Endothelial cell of umbilical vein (primary cell): ENCODE results near the gene YBX3. TPM values are rescaled to one million over a fixed set of nuclear protein-coding genes. Genes with fewer than 3 reads are reported as not detected.
A peak's percentile ranks its signal among the peaks of the same experiment; 100 is the strongest.

Experiments used
- BruUV-seq: library from RNA; stranded (reverse); fragments of 400-500 nt; replicated peaks from 2 replicates; lab custom pipeline; 2021; lab: Mats Ljungman, UMichigan
- CTCF ChIA-PET: fragments of 300-600, 350-600 bp; sonication (Branson Sonifier 250); formaldehyde crosslinking; loops from one replicate; lab custom pipeline; 2021; ENCODE audit warnings: antibody characterized with exemption, inconsistent platforms; lab: Charles Lee
- POLR2A ChIA-PET: fragments of 300-600, 350-600 bp; sonication (Branson Sonifier 250); formaldehyde crosslinking; loops from one replicate; lab custom pipeline; 2021; ENCODE audit warnings: antibody characterized with exemption, inconsistent platforms; lab: Charles Lee
- DNase-seq: peaks from one replicate; pipeline ENCODE4 v3.0.0-alpha.2; 2011; ENCODE audit warnings: low read depth, low spot score
- FAIRE-seq: peaks from 2 replicates; lab custom pipeline; 2011; peaks lifted over from hg19 to GRCh38; lab: Jason Lieb, UNC
- H2AFZ ChIP-seq: 2 replicates; pipeline ENCODE4 v1.6.0; 2012; ENCODE audit warnings: low read depth, low read length, control low read depth, inconsistent platforms
- H3K27ac ChIP-seq: 2 replicates; pipeline ENCODE4 v1.5.1; 2011; ENCODE audit warnings: low read depth, mild to moderate bottlenecking, control low read depth, low read length, moderate library complexity; ENCODE audit not compliant: insufficient read depth
- H3K27me3 ChIP-seq, 2 experiments: 2 replicates each; pipeline versions ENCODE4 v1.6.0 to v1.6.1; 2011; ENCODE audit warnings: low read length in 2 of 2, mixed read lengths in 1 of 2; ENCODE audit not compliant: control insufficient read depth in 2 of 2, insufficient read depth in 2 of 2
- H3K36me3 ChIP-seq, 2 experiments: 2 replicates in 1 of 2; 3 replicates in 1 of 2; pipeline ENCODE4 v1.5.1; 2011; ENCODE audit warnings: low read length in 2 of 2, mild to moderate bottlenecking in 1 of 2, moderate library complexity in 1 of 2; ENCODE audit not compliant: control insufficient read depth in 2 of 2, insufficient read depth in 2 of 2; ENCODE audit errors: extremely low read depth in 1 of 2
- H3K4me1 ChIP-seq: 3 replicates; pipeline ENCODE4 v1.5.1; 2011; ENCODE audit warnings: mild to moderate bottlenecking, low read length; ENCODE audit not compliant: control insufficient read depth, insufficient read depth; ENCODE audit errors: extremely low read depth
- H3K4me2 ChIP-seq: 2 replicates; pipeline ENCODE4 v1.6.1; 2011; ENCODE audit warnings: low read length, control low read depth, mixed read lengths; ENCODE audit not compliant: insufficient read depth
- H3K4me3 ChIP-seq, 3 experiments: fragments of 200-600 bp in 1 of 3; sonication (generic), shearing (Covaris generic) in 1 of 3; replicated peaks in 1 of 3; 2 replicates each; pipeline ENCODE4 v1.5.1; 2011 to 2016; ENCODE audit warnings: control low read depth in 3 of 3, low read length in 3 of 3, mild to moderate bottlenecking in 2 of 3, inconsistent platforms in 1 of 3, low read depth in 1 of 3, moderate library complexity in 1 of 3; ENCODE audit not compliant: insufficient read depth in 1 of 3
- H3K79me2 ChIP-seq: 2 replicates; pipeline ENCODE4 v1.6.0; 2012; ENCODE audit warnings: low read length, inconsistent platforms; ENCODE audit not compliant: control insufficient read depth, insufficient read depth
- H3K9ac ChIP-seq: replicated peaks from 2 replicates; pipeline ENCODE3; 2011; ENCODE audit warnings: low read length, control low read depth; ENCODE audit not compliant: insufficient read depth; ENCODE audit errors: extremely low read depth
- H3K9me1 ChIP-seq: replicated peaks from 3 replicates; pipeline ENCODE4 v1.6.0; 2011; ENCODE audit warnings: mild to moderate bottlenecking, low read length; ENCODE audit not compliant: control insufficient read depth, insufficient read depth; ENCODE audit errors: extremely low read depth
- H3K9me3 ChIP-seq: replicated peaks from 2 replicates; pipeline ENCODE4 v1.5.1; 2012; ENCODE audit warnings: low read length, inconsistent platforms; ENCODE audit not compliant: control insufficient read depth, insufficient read depth
- H4K20me1 ChIP-seq: replicated peaks from 2 replicates; pipeline ENCODE3; 2011; ENCODE audit warnings: mild to moderate bottlenecking, low read length; ENCODE audit not compliant: control insufficient read depth, insufficient read depth; ENCODE audit errors: extremely low read depth
- CTCF ChIP-seq, 2 donors: IDR thresholded peaks; 1 replicate in 1 of 2; 2 replicates in 1 of 2; pipeline ENCODE4 v1.5.1; 2011; ENCODE audit warnings: low read length in 2 of 2, mild to moderate bottlenecking in 2 of 2, moderate library complexity in 2 of 2, control low read depth in 1 of 2, inconsistent platforms in 1 of 2, low read depth in 1 of 2; ENCODE audit not compliant: insufficient read depth in 1 of 2; ENCODE audit errors: extremely low read depth in 1 of 2
- EZH2 ChIP-seq: IDR thresholded peaks from 2 replicates; pipeline ENCODE4 v1.6.1; 2012; ENCODE audit warnings: borderline replicate concordance, low read depth, mild to moderate bottlenecking, moderate library complexity, low read length, inconsistent platforms; ENCODE audit not compliant: severe bottlenecking
- FOS ChIP-seq: IDR thresholded peaks from 2 replicates; pipeline ENCODE4 v1.6.1; 2011; ENCODE audit warnings: mild to moderate bottlenecking, low read length, moderate library complexity, borderline replicate concordance; ENCODE audit not compliant: insufficient read depth
- GATA2 ChIP-seq: IDR thresholded peaks from 2 replicates; pipeline ENCODE4 v1.7.0; 2011; ENCODE audit warnings: low read depth, mild to moderate bottlenecking, moderate library complexity, mixed read lengths, low read length; ENCODE audit not compliant: insufficient read length, insufficient read depth
- JUN ChIP-seq: IDR thresholded peaks from 2 replicates; pipeline ENCODE4 v1.6.1; 2011; ENCODE audit warnings: borderline replicate concordance, low read depth; ENCODE audit not compliant: insufficient read length, insufficient read depth
- MAX ChIP-seq: IDR thresholded peaks from 2 replicates; pipeline ENCODE4 v1.6.1; 2011; ENCODE audit not compliant: insufficient read depth, insufficient read length
- MYC ChIP-seq: IDR thresholded peaks from one replicate; pipeline ENCODE4 v1.6.1; 2011; ENCODE audit warnings: mild to moderate bottlenecking, low read depth, low read length
- POLR2A ChIP-seq: IDR thresholded peaks from 2 replicates; pipeline ENCODE4 v1.6.1; 2012; ENCODE audit warnings: low read depth, mild to moderate bottlenecking, control low read depth, low read length
- POLR2AphosphoS5 ChIP-seq: IDR thresholded peaks from 2 replicates; pipeline ENCODE4 v1.6.1; 2012; ENCODE audit warnings: low read depth, mild to moderate bottlenecking, control low read depth, low read length, moderate library complexity; ENCODE audit not compliant: insufficient read depth
- dilution Hi-C: fragments of 300-500 bp; cut with MboI; formaldehyde crosslinking; loops from one replicate; pipeline ENCODE4 v1.15.0; 2019; ENCODE audit warnings: low sequenced_read_pairs; ENCODE audit not compliant: extremely low pct_ligation_motif_present
- intact Hi-C: fragments of 100-400 bp; cut with micrococcal nuclease; formaldehyde crosslinking; loops from one replicate; pipeline ENCODE4 v1.10.0; 2022
- polyA plus RNA-seq, 4 experiments: library from polyadenylated mRNA; depleted of rRNA in 3 of 4; stranded (reverse) in 3 of 4; unstranded in 1 of 4; fragments of >200 nt; gene quantifications; 2 replicates each; pipeline versions ENCODE4 v1.2.1 to v1.2.3, GENCODE V29; 2011 to 2012; ENCODE audit warnings: missing spikeins in 1 of 4
- total RNA-seq: library from RNA; stranded (reverse); gene quantifications from 2 replicates; pipeline ENCODE4 v1.2.3, GENCODE V29; 2021

Gene YBX3
- total and polyA plus RNA-seq, 2 donors (not counting 3 experiments of a cell fraction or from before 2014, with no cell fraction given) = 137 to 441 TPM

- TF ChIP-seq FOS = peak; percentile 94
- TF ChIP-seq GATA2 = no peak
- peak; percentile 52 for TF ChIP-seq MYC
- peak; percentile 49 for TF ChIP-seq POLR2A
- TF ChIP-seq POLR2AphosphoS5 = peak; percentile 85
- TF ChIP-seq JUN = peak; percentile 84
- TF ChIP-seq CTCF (IDR thresholded peaks at IDR 0.05; ENCODE audit: extremely low read depth in 1 of 2, insufficient read depth in 1 of 2, low read depth in 1 of 2, low read length in 2 of 2) = no peak
- no peak for TF ChIP-seq MAX
- no peak for TF ChIP-seq EZH2
- ChIA-PET CTCF (interaction anchor here (0.6 to 4.3 kb wide), 6 partner anchors 11 to 966 kb away, joined by 3 to 49 read pairs (median 4); no protein-coding TSS in a partner anchor), POLR2A (interaction anchor here (0.6 to 1.1 kb wide), 2 partner anchors 20 to 22 kb away, joined by 3 read pairs; no protein-coding TSS in a partner anchor)
- H3K79me2 ChIP-seq = peaks cover 91% of the 10 kb centered on the region
- H3K36me3 ChIP-seq = peaks cover 4 to 17% of the 10 kb centered on the region in 2 experiments
- peak overlapping the region; percentile 82 for H3K27ac ChIP-seq
- no peaks in the 10 kb centered on the region for H3K9me3 ChIP-seq
- no peak overlapping the region for H2AFZ ChIP-seq
- peak overlapping the region; percentile 99 for H3K9ac ChIP-seq
- FAIRE-seq (peak; percentile 84), DNase-seq (peak; percentile 95)
- peak overlapping the region in 2 of 3 experiments; percentile 6 to 44 for H3K4me3 ChIP-seq
- no peaks in the 10 kb centered on the region for H3K27me3 ChIP-seq
- dilution Hi-C loops (no loop called here), intact Hi-C loops (loop anchor here (2.0 kb wide), 1 partner anchor 42 kb away; the partner anchor contains the start of gene STYK1)
- no TSS peak for BruUV-seq
- H4K20me1 ChIP-seq = peaks cover 4% of the 10 kb centered on the region
- H3K4me1 ChIP-seq = peaks cover 63% of the 10 kb centered on the region
- H3K4me2 ChIP-seq = peak overlapping the region; percentile 90
- H3K9me1 ChIP-seq = no peaks in the 10 kb centered on the region
Observed at GRCh38 chr12:10716704-10717315, 6.3 kb downstream of the YBX3 start.
